ENCODE data around the gene PAM.

DNA sequence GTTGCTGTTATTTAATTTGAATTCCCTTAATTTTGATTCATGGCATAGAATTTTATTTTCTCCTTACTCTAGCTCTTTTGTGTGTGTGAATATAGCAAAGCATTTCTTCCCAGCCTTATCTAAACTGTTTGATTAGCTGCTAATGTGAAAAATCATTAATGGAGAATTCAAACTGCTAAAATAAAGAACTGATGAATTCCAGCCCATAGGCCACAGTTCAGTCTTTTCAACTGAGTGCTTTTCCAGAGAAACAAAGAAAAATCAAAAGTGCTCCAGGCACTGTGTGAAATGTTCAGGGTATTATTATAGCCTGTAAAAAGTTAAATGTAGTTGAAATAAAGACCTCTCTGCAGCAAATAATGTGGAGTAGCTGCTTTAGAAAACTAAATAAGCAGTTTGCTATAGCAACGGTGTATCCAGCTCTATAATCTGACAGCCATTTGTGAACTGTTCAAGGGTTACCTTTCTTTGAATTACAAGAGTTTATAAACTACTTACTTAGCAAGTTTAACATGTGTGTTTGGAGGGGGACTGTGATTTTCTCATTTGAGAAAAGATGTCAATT lies 241.0 kb downstream of the PAM start:
- TF ChIP-seq, protein P1, sequence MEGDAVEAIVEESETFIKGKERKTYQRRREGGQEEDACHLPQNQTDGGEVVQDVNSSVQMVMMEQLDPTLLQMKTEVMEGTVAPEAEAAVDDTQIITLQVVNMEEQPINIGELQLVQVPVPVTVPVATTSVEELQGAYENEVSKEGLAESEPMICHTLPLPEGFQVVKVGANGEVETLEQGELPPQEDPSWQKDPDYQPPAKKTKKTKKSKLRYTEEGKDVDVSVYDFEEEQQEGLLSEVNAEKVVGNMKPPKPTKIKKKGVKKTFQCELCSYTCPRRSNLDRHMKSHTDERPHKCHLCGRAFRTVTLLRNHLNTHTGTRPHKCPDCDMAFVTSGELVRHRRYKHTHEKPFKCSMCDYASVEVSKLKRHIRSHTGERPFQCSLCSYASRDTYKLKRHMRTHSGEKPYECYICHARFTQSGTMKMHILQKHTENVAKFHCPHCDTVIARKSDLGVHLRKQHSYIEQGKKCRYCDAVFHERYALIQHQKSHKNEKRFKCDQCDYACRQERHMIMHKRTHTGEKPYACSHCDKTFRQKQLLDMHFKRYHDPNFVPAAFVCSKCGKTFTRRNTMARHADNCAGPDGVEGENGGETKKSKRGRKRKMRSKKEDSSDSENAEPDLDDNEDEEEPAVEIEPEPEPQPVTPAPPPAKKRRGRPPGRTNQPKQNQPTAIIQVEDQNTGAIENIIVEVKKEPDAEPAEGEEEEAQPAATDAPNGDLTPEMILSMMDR (IDR thresholded peaks at IDR 0.05): no peak
- TF ChIP-seq POLR2A (IDR thresholded peaks at IDR 0.05) (no peak), EP300 (IDR thresholded peaks at IDR 0.05) (no peak)
